ENCODE data around the gene ANKLE1. TPM values are rescaled to one million over a fixed set of nuclear protein-coding genes. Genes with fewer than 3 reads are reported as not detected.
A peak's percentile ranks its signal among the peaks of the same experiment; 100 is the strongest.

ANKLE1 gene
- total RNA-seq, 1 donor from 2014 or later, result 3.6 TPM

DNA sequence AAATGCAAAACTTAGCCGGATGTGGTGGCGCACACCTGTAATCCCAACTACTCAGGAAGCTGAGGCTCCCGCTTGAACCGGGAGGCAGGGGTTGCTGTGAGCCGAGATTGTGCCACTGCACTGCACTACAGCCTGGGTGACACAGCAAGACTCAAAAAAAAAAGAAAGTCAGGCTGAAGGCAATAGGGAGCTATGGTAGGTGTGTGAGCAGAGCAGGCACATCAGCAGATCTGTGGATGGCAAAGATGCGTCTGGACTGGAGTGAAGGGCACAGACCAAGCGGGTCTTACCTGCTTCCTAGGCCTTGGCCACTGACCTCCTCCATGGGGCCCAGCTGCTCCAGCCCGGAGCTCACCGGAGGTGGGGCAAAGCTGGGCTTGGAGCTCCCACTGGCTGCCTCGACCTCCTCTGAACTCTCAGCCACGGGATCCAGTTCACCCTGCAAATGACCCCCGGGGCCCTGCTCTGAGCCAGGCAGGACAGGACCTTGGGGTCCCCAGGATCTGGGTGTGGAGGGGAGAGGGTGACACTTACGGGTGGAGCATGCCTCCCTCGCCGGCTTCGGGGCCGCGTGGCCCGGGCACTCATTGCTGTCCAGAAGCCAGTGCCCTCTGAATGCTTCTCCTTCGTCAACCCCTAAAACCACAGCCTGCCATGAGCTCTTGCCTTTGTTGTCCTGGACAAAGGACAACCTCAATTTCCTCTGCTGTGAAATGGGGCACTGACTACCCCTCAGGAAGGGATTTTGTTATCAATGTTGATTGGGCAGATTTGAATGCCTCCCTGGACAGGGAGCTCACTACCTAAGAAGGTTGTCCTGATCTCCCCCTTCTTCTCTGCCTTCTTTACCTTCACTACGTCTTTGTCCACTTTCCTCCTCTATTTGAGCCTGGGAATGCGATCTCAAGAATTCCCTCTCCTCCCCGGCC is 17.7 kb upstream of the ANKLE1 start:
- no peak overlapping the region for H3K27ac Mint-ChIP-seq

GRCh38 chr19:17264641-17264979 is 17.1 kb upstream of the ANKLE1 start, which contains the start of gene USHBP1:
Gene USHBP1, minus strand, starts transcription at chr19:17264745. Its CDS starts 446 bp downstream, at chr19:17264299.
- Mint-ChIP-seq H3K4me3 (no peak within 1 kb of the TSS), H3K4me1 (peaks cover 8% of the 10 kb centered on the region), H3K9me3 (no peaks in the 10 kb centered on the region), H3K27ac (no peak within 1 kb of the TSS), H3K27me3 (ENCODE audit: low read depth) (peaks cover 2% of the 10 kb centered on the region), H3K36me3 (no peaks in the 10 kb centered on the region)
- TF ChIP-seq CTCF (IDR thresholded peaks at IDR 0.05; ENCODE audit: unreplicated experiment), result no peak
- no peak for DNase-seq (ENCODE audit: low spot score in 2 of 2, unreplicated experiment in 2 of 2)

More for the DNA sequence above, 17.7 kb upstream of the ANKLE1 start:
- H3K27me3 Mint-ChIP-seq (ENCODE audit: low read depth), result peaks cover 2% of the 10 kb centered on the region
- peaks cover 8% of the 10 kb centered on the region for H3K4me1 Mint-ChIP-seq
- H3K4me3 Mint-ChIP-seq, result no peak overlapping the region
- no peaks in the 10 kb centered on the region for H3K9me3 Mint-ChIP-seq
- no peak for DNase-seq (ENCODE audit: low spot score in 2 of 2, unreplicated experiment in 2 of 2)
- H3K36me3 Mint-ChIP-seq, result no peaks in the 10 kb centered on the region
- no peak for TF ChIP-seq CTCF (IDR thresholded peaks at IDR 0.05; ENCODE audit: unreplicated experiment)

- no peak for TF ChIP-seq CTCF (IDR thresholded peaks at IDR 0.05; ENCODE audit: unreplicated experiment)
- no peaks in the 10 kb centered on the region for H3K9me3 Mint-ChIP-seq
- H3K4me1 Mint-ChIP-seq, result peaks cover 8% of the 10 kb centered on the region
- DNase-seq (ENCODE audit: low spot score in 2 of 2, unreplicated experiment in 2 of 2), result no peak
- H3K4me3 Mint-ChIP-seq, result no peak overlapping the region
- peaks cover 4% of the 10 kb centered on the region for H3K36me3 Mint-ChIP-seq
- H3K27me3 Mint-ChIP-seq (ENCODE audit: low read depth), result no peaks in the 10 kb centered on the region
- H3K27ac Mint-ChIP-seq, result no peak overlapping the region
Observed at GRCh38 chr19:17266026-17266425, 15.7 kb upstream of the ANKLE1 start.

DNA sequence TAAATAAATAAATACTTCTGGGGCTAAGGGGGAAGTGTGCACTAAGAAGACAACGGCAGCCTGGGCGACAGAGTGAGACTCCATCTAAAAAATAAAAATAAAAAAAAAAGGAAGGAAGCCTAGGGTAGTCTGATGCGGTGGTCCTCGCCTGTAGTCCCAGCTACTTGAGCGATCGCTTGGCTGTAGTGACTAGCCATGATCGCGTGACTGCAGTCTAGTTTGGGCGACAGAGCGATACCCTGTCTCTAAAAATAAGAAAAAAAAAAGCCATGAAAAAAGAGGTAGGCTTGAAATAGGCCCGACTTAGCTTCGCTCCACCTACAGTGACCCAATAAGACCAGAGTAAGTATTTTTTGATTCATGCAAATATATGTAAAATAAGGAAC is 15.1 kb upstream of the ANKLE1 start:
- H3K36me3 Mint-ChIP-seq, result peaks cover 8% of the 10 kb centered on the region
- peak overlapping the region; percentile 85 for H3K27ac Mint-ChIP-seq
- H3K9me3 Mint-ChIP-seq, result no peaks in the 10 kb centered on the region
- peak overlapping the region; percentile 89 for H3K4me3 Mint-ChIP-seq
- DNase-seq (ENCODE audit: low spot score in 2 of 2, unreplicated experiment in 2 of 2), result no peak
- no peaks in the 10 kb centered on the region for H3K27me3 Mint-ChIP-seq (ENCODE audit: low read depth)
- peaks cover 8% of the 10 kb centered on the region for H3K4me1 Mint-ChIP-seq
- no peak for TF ChIP-seq CTCF (IDR thresholded peaks at IDR 0.05; ENCODE audit: unreplicated experiment)

- Mint-ChIP-seq H3K27ac (peak within 1 kb of the TSS; percentile 85), H3K9me3 (no peaks in the 10 kb centered on the region), H3K4me1 (peaks cover 8% of the 10 kb centered on the region), H3K36me3 (peaks cover 8% of the 10 kb centered on the region), H3K27me3 (ENCODE audit: low read depth) (no peaks in the 10 kb centered on the region), H3K4me3 (peak within 1 kb of the TSS; percentile 89)
- TF ChIP-seq CTCF (IDR thresholded peaks at IDR 0.05; ENCODE audit: unreplicated experiment), result no peak
- DNase-seq (ENCODE audit: low spot score in 2 of 2, unreplicated experiment in 2 of 2), result peak; percentile 84 to 91
Observed at GRCh38 chr19:17266975-17267788, 14.5 kb upstream of the ANKLE1 start, which contains the start of gene BABAM1. Gene BABAM1, plus strand, starts transcription at chr19:17267443. Its CDS starts 1,364 bp downstream, at chr19:17268807.
